A673 (cell line): ENCODE results near the gene MGP. TPM values are rescaled to one million over a fixed set of nuclear protein-coding genes. Genes with fewer than 3 reads are reported as not detected.

Experiments used
- BruUV-seq: library from RNA; stranded (reverse); fragments of 400-500 nt; replicated peaks from 2 replicates; lab custom pipeline; 2021; lab: Mats Ljungman, UMichigan
- CTCF ChIA-PET: fragments of 300-600 bp; sonication (Branson Sonifier 250); formaldehyde crosslinking; loops from one replicate; lab custom pipeline; 2022; ENCODE audit warnings: antibody characterized with exemption; lab: Charles Lee
- POLR2A ChIA-PET: fragments of 300-600 bp; sonication (Branson Sonifier 250); formaldehyde crosslinking; loops from one replicate; lab custom pipeline; 2022; ENCODE audit warnings: antibody characterized with exemption; ENCODE audit not compliant: low non-redundant PET; lab: Charles Lee
- DNase-seq: peaks from one replicate; pipeline ENCODE4 v3.0.0-alpha.2; 2015; ENCODE audit warnings: low spot score
- H3K27ac ChIP-seq: fragments of 200-600 bp; sonication (generic); 2 replicates; pipeline ENCODE4 v1.5.1; 2016; ENCODE audit warnings: mixed run types, low read depth, mild to moderate bottlenecking, mixed read lengths, antibody characterized with exemption, low read length; ENCODE audit not compliant: poor library complexity, severe bottlenecking
- H3K27me3 ChIP-seq: fragments of 200-600 bp; sonication (generic); replicated peaks from 2 replicates; pipeline ENCODE4 v1.6.1; 2017; ENCODE audit warnings: mixed run types, low read depth, mild to moderate bottlenecking, mixed read lengths, antibody characterized with exemption, low read length; ENCODE audit not compliant: insufficient read depth, poor library complexity
- H3K36me3 ChIP-seq: fragments of 200-600 bp; sonication (generic); 2 replicates; pipeline ENCODE4 v1.6.1; 2016; ENCODE audit warnings: mixed run types, mild to moderate bottlenecking, mixed read lengths, antibody characterized with exemption, low read length; ENCODE audit not compliant: insufficient read depth, poor library complexity, severe bottlenecking
- H3K4me1 ChIP-seq: fragments of 200-600 bp; sonication (generic); 2 replicates; pipeline ENCODE4 v1.6.1; 2017; ENCODE audit warnings: mixed run types, mild to moderate bottlenecking, mixed read lengths, antibody characterized with exemption, low read length; ENCODE audit not compliant: insufficient read depth, poor library complexity, severe bottlenecking
- H3K4me3 ChIP-seq: fragments of 200-600 bp; sonication (generic); 2 replicates; pipeline ENCODE4 v1.5.1; 2016; ENCODE audit warnings: low read depth, mixed run types, mild to moderate bottlenecking, mixed read lengths, low read length; ENCODE audit not compliant: poor library complexity, severe bottlenecking
- H3K9me3 ChIP-seq: fragments of 200-600 bp; sonication (generic); 2 replicates; pipeline ENCODE4 v1.6.1; 2016; ENCODE audit warnings: mixed run types, low read depth, mild to moderate bottlenecking, mixed read lengths, antibody characterized with exemption, low read length; ENCODE audit not compliant: poor library complexity, severe bottlenecking
- EZH2 ChIP-seq: fragments of 200-600 bp; sonication (generic); IDR thresholded peaks from 2 replicates; pipeline ENCODE4 v1.6.1; 2017; ENCODE audit warnings: borderline replicate concordance, low read depth, mild to moderate bottlenecking, mixed read lengths, antibody characterized with exemption, low read length; ENCODE audit not compliant: poor library complexity, severe bottlenecking
- intact Hi-C: fragments of 100-400 bp; cut with micrococcal nuclease; formaldehyde crosslinking; loops from one replicate; pipeline ENCODE4 v1.10.0; 2022; ENCODE audit not compliant: unreplicated experiment
- total RNA-seq: library from RNA; stranded (reverse); gene quantifications from 2 replicates; pipeline ENCODE4 v1.2.3, GENCODE V29; 2021
- TF ChIP-seq, protein P1 (sequence below): fragments of 300-800, 200-600 bp; sonication (generic); conservative IDR thresholded peaks from 2 replicates; pipeline ENCODE4 v1.5.1; 2017; ENCODE audit warnings: low read depth, mild to moderate bottlenecking, antibody characterized with exemption, low read length, moderate library complexity, mixed read lengths

The MGP gene
- total RNA-seq, 1 experiment from 2014 or later, result not detected

DNA sequence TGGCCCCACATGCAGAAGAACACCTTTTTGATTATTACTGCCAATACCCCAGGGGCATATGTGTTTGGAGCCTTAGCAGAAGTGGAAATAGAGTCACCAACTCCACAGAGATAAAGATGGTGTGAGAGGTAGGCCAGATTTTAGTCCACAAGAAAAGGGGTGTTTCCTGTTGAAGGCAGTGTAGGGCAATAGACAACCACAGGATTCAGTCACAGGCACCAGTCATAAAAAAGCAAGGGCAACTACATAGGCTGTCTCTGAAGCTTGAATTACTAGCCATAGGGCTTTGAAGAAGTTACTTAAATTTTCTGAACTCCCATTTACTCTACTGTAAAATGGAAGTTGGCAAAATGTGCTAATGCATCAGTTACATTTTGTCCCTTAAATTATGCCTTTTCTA lies 33.8 kb upstream of the MGP start:
- no peak overlapping the region for H3K27ac ChIP-seq
- POLR2A ChIA-PET, result no interaction called here
- intact Hi-C loops, result no loop called here
- CTCF ChIA-PET, result interaction anchor here (0.6 kb wide), 1 partner anchor 185 kb away, joined by 7 read pairs; no protein-coding TSS in a partner anchor
- no TSS peak for BruUV-seq
- no peaks in the 10 kb centered on the region for H3K4me1 ChIP-seq
- TF ChIP-seq EZH2, result no peak
- TF ChIP-seq, protein P1, sequence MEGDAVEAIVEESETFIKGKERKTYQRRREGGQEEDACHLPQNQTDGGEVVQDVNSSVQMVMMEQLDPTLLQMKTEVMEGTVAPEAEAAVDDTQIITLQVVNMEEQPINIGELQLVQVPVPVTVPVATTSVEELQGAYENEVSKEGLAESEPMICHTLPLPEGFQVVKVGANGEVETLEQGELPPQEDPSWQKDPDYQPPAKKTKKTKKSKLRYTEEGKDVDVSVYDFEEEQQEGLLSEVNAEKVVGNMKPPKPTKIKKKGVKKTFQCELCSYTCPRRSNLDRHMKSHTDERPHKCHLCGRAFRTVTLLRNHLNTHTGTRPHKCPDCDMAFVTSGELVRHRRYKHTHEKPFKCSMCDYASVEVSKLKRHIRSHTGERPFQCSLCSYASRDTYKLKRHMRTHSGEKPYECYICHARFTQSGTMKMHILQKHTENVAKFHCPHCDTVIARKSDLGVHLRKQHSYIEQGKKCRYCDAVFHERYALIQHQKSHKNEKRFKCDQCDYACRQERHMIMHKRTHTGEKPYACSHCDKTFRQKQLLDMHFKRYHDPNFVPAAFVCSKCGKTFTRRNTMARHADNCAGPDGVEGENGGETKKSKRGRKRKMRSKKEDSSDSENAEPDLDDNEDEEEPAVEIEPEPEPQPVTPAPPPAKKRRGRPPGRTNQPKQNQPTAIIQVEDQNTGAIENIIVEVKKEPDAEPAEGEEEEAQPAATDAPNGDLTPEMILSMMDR, result no peak
- DNase-seq, result no peak
- H3K9me3 ChIP-seq, result no peaks in the 10 kb centered on the region
- H3K36me3 ChIP-seq, result no peaks in the 10 kb centered on the region
- no peaks in the 10 kb centered on the region for H3K27me3 ChIP-seq
- no peak overlapping the region for H3K4me3 ChIP-seq

GRCh38 chr12:14915736-14916135 lies 30.1 kb upstream of the MGP start:
- H3K27me3 ChIP-seq, result no peaks in the 10 kb centered on the region
- no peak for DNase-seq
- H3K36me3 ChIP-seq, result no peaks in the 10 kb centered on the region
- H3K9me3 ChIP-seq, result no peaks in the 10 kb centered on the region
- CTCF ChIA-PET, result no interaction called here
- POLR2A ChIA-PET, result no interaction called here
- intact Hi-C loops, result no loop called here
- no peak for TF ChIP-seq EZH2
- TF ChIP-seq, protein P1, result no peak
- H3K27ac ChIP-seq, result no peak overlapping the region
- no peak overlapping the region for H3K4me3 ChIP-seq
- BruUV-seq, result no TSS peak
- no peaks in the 10 kb centered on the region for H3K4me1 ChIP-seq

GRCh38 chr12:14913381-14913781 lies 27.7 kb upstream of the MGP start:
- DNase-seq, result no peak
- intact Hi-C loops, result no loop called here
- no peaks in the 10 kb centered on the region for H3K27me3 ChIP-seq
- ChIA-PET CTCF (no interaction called here), POLR2A (no interaction called here)
- no TSS peak for BruUV-seq
- H3K27ac ChIP-seq, result no peak overlapping the region
- no peaks in the 10 kb centered on the region for H3K9me3 ChIP-seq
- no peaks in the 10 kb centered on the region for H3K4me1 ChIP-seq
- H3K36me3 ChIP-seq, result no peaks in the 10 kb centered on the region
- TF ChIP-seq, protein P1, result no peak
- TF ChIP-seq EZH2, result no peak
- no peak overlapping the region for H3K4me3 ChIP-seq
